ENCODE data around the gene CD47.

The CD47 gene

GRCh38 chr3:108008931-108009639 is 81.7 kb downstream of the CD47 start:
- DNase-seq: no peak

GRCh38 chr3:108008106-108008505 is 82.7 kb downstream of the CD47 start:
- no peak for DNase-seq

GRCh38 chr3:108006881-108007331 is 83.9 kb downstream of the CD47 start:
- no peak for DNase-seq

GRCh38 chr3:108006077-108006771 is 84.6 kb downstream of the CD47 start:
- DNase-seq: no peak

GRCh38 chr3:108004647-108005046 is 86.2 kb downstream of the CD47 start:
- DNase-seq: no peak

- DNase-seq: no peak
Observed at GRCh38 chr3:108001457-108001856, 89.4 kb downstream of the CD47 start.

- no peak for DNase-seq
Observed at GRCh38 chr3:107999215-107999775, 91.5 kb downstream of the CD47 start.

GRCh38 chr3:107997671-107998070 is 93.2 kb downstream of the CD47 start:
- DNase-seq: no peak

- no peak for DNase-seq
Observed at GRCh38 chr3:107995823-107996222, 95.0 kb downstream of the CD47 start.

- DNase-seq: no peak
Observed at GRCh38 chr3:107994956-107995715, 95.7 kb downstream of the CD47 start.

- no peak for DNase-seq
Observed at GRCh38 chr3:107994181-107994580, 96.7 kb downstream of the CD47 start.

- no peak for DNase-seq
Observed at GRCh38 chr3:107993771-107994170, 97.1 kb downstream of the CD47 start.

Data from NCI-H187 treated with DMSO at 0.1 percent for 48 hours (cell line).